Lower lobe of right lung (tissue), 2 donors: Measurements from ENCODE around the gene NKAIN4. TPM values are rescaled to one million over a fixed set of nuclear protein-coding genes. Genes with fewer than 3 reads are reported as not detected.

Experiments used
- ATAC-seq, 2 donors: fragments of 200-7000 bp; cut with Tn5 transposase; one replicate each; pipeline ENCODE4 v1.9.1; 2020 to 2022; ENCODE audit warnings: mild to moderate bottlenecking in 2 of 2, moderate library complexity in 2 of 2
- DNase-seq: peaks from one replicate; pipeline ENCODE4 v3.0.0-alpha.2; 2020
- H3K27ac ChIP-seq: fragments of 200-600 bp; one replicate; pipeline ENCODE4 v1.8.0; 2022
- H3K27me3 ChIP-seq: fragments of 200-600 bp; one replicate; pipeline ENCODE4 v1.8.0; 2022; ENCODE audit warnings: low read depth
- H3K36me3 ChIP-seq: fragments of 200-600 bp; one replicate; pipeline ENCODE4 v1.8.0; 2022; ENCODE audit warnings: mild to moderate bottlenecking
- H3K4me1 ChIP-seq: fragments of 200-600 bp; one replicate; pipeline ENCODE4 v1.8.0; 2022
- H3K4me3 ChIP-seq: fragments of 200-600 bp; one replicate; pipeline ENCODE4 v1.8.0; 2022; ENCODE audit warnings: mild to moderate bottlenecking
- H3K9me3 ChIP-seq: fragments of 200-600 bp; one replicate; pipeline ENCODE4 v1.8.0; 2022
- CTCF ChIP-seq: fragments of 200-600 bp; IDR thresholded peaks from one replicate; pipeline ENCODE4 v1.8.0; 2022; ENCODE audit warnings: antibody characterized with exemption, mild to moderate bottlenecking
- intact Hi-C: fragments of 100-400 bp; cut with DNase I; formaldehyde crosslinking; loops from one replicate; pipeline ENCODE4 v1.11.0; 2022
- total RNA-seq: library from RNA; stranded (reverse); fragmentation: NEBNext Ultra II Directional; extraction: Animal tissue kit (Norgen Biotek cat#: 25700); gene quantifications from one replicate; pipeline ENCODE4 v1.2.1, GENCODE V29; 2021
- donor health status: DM: no; HTN: yes; CAD: no; lungs with severe emphysema.

The NKAIN4 gene
- total RNA-seq, 1 donor from 2014 or later, result not detected

DNA sequence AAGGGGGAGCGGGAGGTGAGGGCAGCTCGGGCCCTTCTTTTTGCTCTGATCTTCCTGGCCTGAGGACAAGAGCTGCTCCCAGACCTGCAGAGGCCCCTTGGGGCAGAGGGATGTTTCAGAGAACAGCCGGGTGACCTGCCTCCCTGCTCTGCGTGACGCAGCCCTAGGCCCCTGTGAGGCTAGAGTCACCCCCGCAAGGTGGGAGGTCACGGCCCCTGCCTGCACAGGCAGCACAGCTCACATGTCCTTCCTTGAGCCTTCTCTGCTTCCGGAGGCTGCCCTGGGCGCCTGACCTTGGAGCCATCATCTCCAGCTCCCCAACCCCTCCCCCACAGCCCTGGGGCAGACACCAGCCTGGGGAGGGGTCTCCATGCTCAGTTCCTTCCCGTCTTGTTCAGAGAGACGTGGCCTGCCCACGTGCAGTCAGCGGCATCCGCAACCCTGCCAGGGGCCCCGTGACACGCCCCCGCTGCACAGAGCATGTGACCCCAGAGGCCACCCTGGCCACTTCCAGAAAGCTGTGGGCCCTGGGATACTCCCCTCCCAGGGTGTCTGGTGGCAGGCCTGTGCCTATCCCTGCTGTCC is 18.8 kb downstream of the NKAIN4 start, which contains the start of gene BIRC7:
Gene BIRC7 (plus strand): TSS at position 507 of the 585 bp plus-strand sequence. CDS start 192 bp downstream, outside the sequence.
- DNase-seq (peak; percentile 69), ATAC-seq (peak in 1 of 2 donors; percentile 12)
- no peaks in the 10 kb centered on the region for H3K9me3 ChIP-seq
- H3K4me1 ChIP-seq, result no peaks in the 10 kb centered on the region
- intact Hi-C loops, result no loop called here
- TF ChIP-seq CTCF, result no peak
- no peak within 1 kb of the TSS for H3K4me3 ChIP-seq
- no peaks in the 10 kb centered on the region for H3K36me3 ChIP-seq
- H3K27me3 ChIP-seq, result peaks cover 51% of the 10 kb centered on the region
- H3K27ac ChIP-seq, result no peak within 1 kb of the TSS

- H3K27ac ChIP-seq, result no peak overlapping the region
- DNase-seq (no peak), ATAC-seq (no peak)
- H3K4me3 ChIP-seq, result no peak overlapping the region
- intact Hi-C loops, result no loop called here
- no peaks in the 10 kb centered on the region for H3K36me3 ChIP-seq
- H3K27me3 ChIP-seq, result peaks cover 56% of the 10 kb centered on the region
- no peaks in the 10 kb centered on the region for H3K9me3 ChIP-seq
- H3K4me1 ChIP-seq, result no peaks in the 10 kb centered on the region
- peak; percentile 17 for TF ChIP-seq CTCF
Observed at GRCh38 chr20:63234693-63235398, 19.4 kb downstream of the NKAIN4 start.

- H3K27me3 ChIP-seq, result peaks cover 64% of the 10 kb centered on the region
- no peak for ATAC-seq
Observed at GRCh38 chr20:63233924-63234323, 20.3 kb downstream of the NKAIN4 start.

GRCh38 chr20:63233061-63233344 is 21.3 kb downstream of the NKAIN4 start:
- H3K27ac ChIP-seq, result no peak overlapping the region
- no peak overlapping the region for H3K4me3 ChIP-seq
- intact Hi-C loops, result no loop called here
- H3K27me3 ChIP-seq, result peaks cover 73% of the 10 kb centered on the region
- no peak for ATAC-seq
- no peaks in the 10 kb centered on the region for H3K9me3 ChIP-seq
- H3K4me1 ChIP-seq, result no peaks in the 10 kb centered on the region
- no peak for DNase-seq
- TF ChIP-seq CTCF, result no peak
- no peaks in the 10 kb centered on the region for H3K36me3 ChIP-seq

More at GRCh38 chr20:63233924-63234323, 20.3 kb downstream of the NKAIN4 start:
- intact Hi-C loops, result no loop called here
- DNase-seq, result no peak
- no peak overlapping the region for H3K4me3 ChIP-seq
- H3K9me3 ChIP-seq, result no peaks in the 10 kb centered on the region
- H3K36me3 ChIP-seq, result no peaks in the 10 kb centered on the region
- no peak for TF ChIP-seq CTCF
- H3K4me1 ChIP-seq, result no peaks in the 10 kb centered on the region
- H3K27ac ChIP-seq, result no peak overlapping the region

DNA sequence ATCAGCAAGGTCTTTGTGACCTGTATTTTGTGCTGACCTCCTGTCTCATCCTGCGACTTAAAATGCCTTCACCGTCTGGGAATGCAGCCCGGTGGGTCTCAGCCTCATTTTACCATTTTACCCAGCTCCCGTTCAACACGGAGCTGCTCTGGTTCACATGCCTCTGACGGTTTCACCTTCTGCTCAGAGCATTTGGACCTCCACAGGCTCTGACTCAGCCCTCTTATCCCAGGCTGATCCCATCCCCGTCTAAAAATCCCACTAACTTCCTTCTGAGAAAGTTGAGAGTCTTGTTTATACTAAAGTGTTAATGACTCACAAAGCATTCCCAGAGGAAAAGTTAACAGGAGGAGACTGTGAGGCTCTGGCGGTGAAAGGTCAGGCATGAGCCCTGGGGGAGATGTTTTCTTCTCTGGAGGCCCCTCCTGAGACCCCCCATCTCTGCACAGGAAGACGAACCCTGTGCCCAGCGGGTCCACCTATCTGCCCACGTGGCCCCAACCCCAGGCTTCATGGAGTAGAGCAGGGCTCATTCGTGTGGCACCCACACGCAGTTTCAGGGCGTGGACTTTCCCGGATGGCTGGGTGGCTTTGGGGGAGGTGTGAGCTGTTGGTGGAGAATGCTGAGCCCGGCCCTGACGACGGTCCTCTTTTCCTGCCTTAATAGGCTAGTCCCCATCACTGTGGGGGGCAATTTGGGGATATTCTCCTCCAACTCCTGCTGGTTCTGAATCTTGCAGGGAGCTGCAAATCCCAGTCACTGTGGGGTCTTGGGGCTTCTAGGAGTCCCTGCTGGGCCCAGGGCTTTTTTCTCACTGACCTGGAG is 21.8 kb downstream of the NKAIN4 start:
- H3K27me3 ChIP-seq, result peaks cover 69% of the 10 kb centered on the region
- H3K4me1 ChIP-seq, result no peaks in the 10 kb centered on the region
- H3K9me3 ChIP-seq, result no peaks in the 10 kb centered on the region
- intact Hi-C loops, result no loop called here
- H3K27ac ChIP-seq, result no peak overlapping the region
- DNase-seq, result no peak
- H3K36me3 ChIP-seq, result no peaks in the 10 kb centered on the region
- no peak for ATAC-seq
- no peak overlapping the region for H3K4me3 ChIP-seq
- no peak for TF ChIP-seq CTCF
